Gastrocnemius medialis (tissue), 4 donors: ENCODE measurements around the gene TMEM74B.

Experiments
- CTCF ChIP-seq, 5 experiments: fragments of 450-650 bp in 3 of 5; fragments of 200-600 bp in 2 of 5; sonication (generic) in 2 of 5; IDR thresholded peaks in 4 of 5; conservative IDR thresholded peaks in 1 of 5; 1 replicate in 4 of 5; 2 replicates in 1 of 5; pipeline ENCODE4 v1.5.1; 2016 to 2019; ENCODE audit warnings: antibody characterized with exemption in 5 of 5, mild to moderate bottlenecking in 3 of 5, moderate library complexity in 3 of 5
- POLR2A ChIP-seq, 2 donors: fragments of 450-650 bp; IDR thresholded peaks; one replicate each; pipeline ENCODE4 v1.6.1; 2017; ENCODE audit warnings: antibody characterized with exemption in 2 of 2, mild to moderate bottlenecking in 2 of 2, moderate library complexity in 2 of 2

- TF ChIP-seq POLR2A (IDR thresholded peaks at IDR 0.05) (no peak), CTCF (IDR thresholded peaks at IDR 0.05 in 4 of 5, conservative IDR thresholded peaks at IDR 0.05 in 1 of 5) (no peak)
These were observed 1.7 kb upstream of the TMEM74B start for GRCh38 chr20:1186367-1186991.
